ENCODE results near the gene GNG2.

DNA sequence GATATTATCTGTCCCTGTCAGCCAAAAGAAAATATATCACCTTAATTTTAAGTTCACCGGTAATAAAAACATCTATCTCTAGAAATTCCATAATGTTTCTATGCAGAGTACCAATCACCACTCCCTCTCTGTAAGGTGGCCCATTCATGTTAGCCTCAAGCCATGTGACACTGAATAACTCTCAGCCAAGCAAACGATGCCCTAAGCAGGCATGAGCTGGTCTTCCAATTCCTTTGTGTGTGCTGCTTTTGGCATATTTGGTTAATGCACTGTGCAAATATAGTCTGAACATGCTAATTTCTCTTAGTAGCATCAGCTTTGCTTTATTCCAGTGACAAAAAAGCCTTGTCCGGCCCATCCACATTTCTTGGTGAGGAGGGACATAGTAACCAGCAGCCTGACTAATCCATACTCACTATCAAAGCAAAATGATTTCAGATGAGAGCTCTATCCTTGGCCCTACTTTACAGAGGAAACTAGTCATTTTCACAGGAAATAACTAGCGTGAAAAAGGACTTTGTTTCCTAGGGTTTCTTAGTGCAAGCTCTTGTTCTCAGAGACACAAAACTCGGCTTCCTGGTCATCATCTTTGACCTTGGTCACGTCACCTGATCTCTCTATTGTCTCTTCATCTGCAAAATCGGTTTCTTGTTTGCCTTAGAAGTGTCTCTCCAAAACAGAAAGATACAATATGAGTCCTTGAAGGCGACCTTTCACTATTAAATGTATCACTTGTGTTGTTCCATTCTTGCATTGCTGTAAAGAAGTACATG lies 69.7 kb downstream of the GNG2 start:
- TF ChIP-seq CTCF (IDR thresholded peaks at IDR 0.05; ENCODE audit: low read depth, low read length, poor library complexity, severe bottlenecking) = no peak
- TF ChIP-seq EZH2phosphoT487 (IDR thresholded peaks at IDR 0.05; ENCODE audit: borderline replicate concordance, low read length) = no peak
